Inferior parietal cortex (tissue), 1 donor: Measurements from ENCODE around the gene NATD1.
"Not testable (repeated sequence)": the region's sequence is repeated elsewhere in the genome, so short reads cannot be mapped to it uniquely, and the experiment has no call there.

ENCODE experiments used
- DNase-seq: peaks from one replicate; pipeline ENCODE4 v3.0.0-alpha.2; 2016; ENCODE audit errors: extremely low spot score

Gene NATD1

GRCh38 chr17:21246698-21247097 is 6.5 kb downstream of the NATD1 start:
- DNase-seq, result no peak

- DNase-seq, result no peak
Measured at GRCh38 chr17:21245639-21246084, 7.5 kb downstream of the NATD1 start.

- no peak for DNase-seq
Measured at GRCh38 chr17:21243516-21244303, 9.5 kb downstream of the NATD1 start.

- no peak for DNase-seq
Measured at GRCh38 chr17:21242780-21243515, 10.3 kb downstream of the NATD1 start.

- DNase-seq, result no peak
Measured at GRCh38 chr17:21242026-21242697, 11.0 kb downstream of the NATD1 start.

- DNase-seq, result no peak
Measured at GRCh38 chr17:21241564-21241963, 11.6 kb downstream of the NATD1 start.

GRCh38 chr17:21240369-21241055 is 12.7 kb downstream of the NATD1 start:
- DNase-seq, result no peak

GRCh38 chr17:21239680-21240368 is 13.4 kb downstream of the NATD1 start:
- no peak for DNase-seq

- DNase-seq, result no peak
Measured at GRCh38 chr17:21235921-21236320, 17.3 kb downstream of the NATD1 start.

GRCh38 chr17:21233581-21234347 is 19.4 kb downstream of the NATD1 start:
- no peak for DNase-seq

- DNase-seq, result no peak
Measured at GRCh38 chr17:21232033-21232749, 21.0 kb downstream of the NATD1 start.

GRCh38 chr17:21231533-21231932 is 21.7 kb downstream of the NATD1 start:
- no peak for DNase-seq

GRCh38 chr17:21228845-21229244 is 24.4 kb downstream of the NATD1 start:
- DNase-seq, result no peak

- DNase-seq, result no peak
Measured at GRCh38 chr17:21228111-21228510, 25.1 kb downstream of the NATD1 start.

- DNase-seq, result not testable (repeated sequence)
Measured at GRCh38 chr17:21227277-21227676, 25.9 kb downstream of the NATD1 start.

- no peak for DNase-seq
Measured at GRCh38 chr17:21223086-21223485, 30.1 kb downstream of the NATD1 start.

- DNase-seq, result no peak
Measured at GRCh38 chr17:21218831-21219380, 34.3 kb downstream of the NATD1 start.

GRCh38 chr17:21218101-21218500 is 35.1 kb downstream of the NATD1 start:
- DNase-seq, result no peak

GRCh38 chr17:21217346-21217745 is 35.9 kb downstream of the NATD1 start:
- no peak for DNase-seq

GRCh38 chr17:21215935-21216334 is 37.3 kb downstream of the NATD1 start:
- no peak for DNase-seq
